NCI-H1092 (cell line): ENCODE measurements around the gene RHOH.

Experiments used
- DNase-seq: peaks from one replicate; lab custom pipeline; 2025; lab: John Stamatoyannopoulos, UW

The RHOH gene

DNA sequence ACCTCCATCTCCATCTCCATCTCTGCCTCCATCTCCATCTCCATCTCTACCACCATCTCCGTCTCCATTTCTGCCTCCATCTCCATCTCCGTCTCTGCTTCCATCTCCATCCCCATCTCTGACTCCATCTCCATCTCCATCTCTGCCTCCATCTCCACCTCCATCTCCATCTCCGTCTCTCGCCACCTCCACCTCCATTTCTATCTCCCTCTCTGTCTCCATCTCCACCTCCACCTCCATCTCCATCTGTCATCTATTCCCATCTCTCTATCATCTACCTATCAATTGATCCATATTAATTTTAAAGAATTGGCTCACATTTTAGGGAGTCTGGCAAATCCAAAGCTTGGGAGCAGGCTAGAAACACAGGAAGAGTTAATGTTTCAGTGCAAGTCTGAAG, 98.7 kb downstream of the RHOH start:
- no peak for DNase-seq
